MM.1S (cell line): ENCODE results near the gene CHDH.

Source experiments
- EZH2 ChIP-seq: fragments of 300-600 bp; sonication (generic); optimal IDR thresholded peaks from 2 replicates; pipeline ENCODE3; 2017; ENCODE audit warnings: low read depth, mild to moderate bottlenecking, antibody characterized with exemption, low read length, mixed read lengths
- EZH2phosphoT487 ChIP-seq: fragments of 300-600 bp; sonication (generic); IDR thresholded peaks from 2 replicates; pipeline ENCODE4 v1.6.1; 2018; ENCODE audit warnings: antibody characterized with exemption, low read length
- TF ChIP-seq, protein P1 (sequence below): fragments of 300-600 bp; sonication (generic); IDR thresholded peaks from 2 replicates; pipeline ENCODE4 v1.5.1; 2016; ENCODE audit warnings: antibody characterized with exemption, low read length, mixed read lengths

DNA sequence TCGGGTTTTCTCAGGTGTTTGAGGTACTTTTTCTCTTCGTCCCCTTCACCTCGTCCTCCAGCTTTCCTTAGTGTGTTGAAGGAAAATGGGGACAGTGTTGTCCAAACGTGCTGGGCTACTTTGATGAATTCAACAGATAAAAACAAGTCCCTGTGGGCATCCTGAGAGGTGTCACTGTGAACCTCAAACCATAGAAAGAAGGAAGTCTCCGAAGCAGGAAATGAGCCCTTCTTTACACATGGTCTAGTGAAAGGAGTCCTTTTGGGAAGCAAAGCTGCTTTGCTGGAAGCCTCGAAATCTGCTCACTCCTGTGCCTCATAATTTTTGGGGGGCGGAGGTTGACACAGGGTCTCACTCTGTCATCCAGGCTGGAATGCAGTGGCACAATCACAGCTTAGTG is 10.7 kb upstream of the CHDH start:
- TF ChIP-seq EZH2 (no peak), EZH2phosphoT487 (no peak)
- TF ChIP-seq, protein P1, sequence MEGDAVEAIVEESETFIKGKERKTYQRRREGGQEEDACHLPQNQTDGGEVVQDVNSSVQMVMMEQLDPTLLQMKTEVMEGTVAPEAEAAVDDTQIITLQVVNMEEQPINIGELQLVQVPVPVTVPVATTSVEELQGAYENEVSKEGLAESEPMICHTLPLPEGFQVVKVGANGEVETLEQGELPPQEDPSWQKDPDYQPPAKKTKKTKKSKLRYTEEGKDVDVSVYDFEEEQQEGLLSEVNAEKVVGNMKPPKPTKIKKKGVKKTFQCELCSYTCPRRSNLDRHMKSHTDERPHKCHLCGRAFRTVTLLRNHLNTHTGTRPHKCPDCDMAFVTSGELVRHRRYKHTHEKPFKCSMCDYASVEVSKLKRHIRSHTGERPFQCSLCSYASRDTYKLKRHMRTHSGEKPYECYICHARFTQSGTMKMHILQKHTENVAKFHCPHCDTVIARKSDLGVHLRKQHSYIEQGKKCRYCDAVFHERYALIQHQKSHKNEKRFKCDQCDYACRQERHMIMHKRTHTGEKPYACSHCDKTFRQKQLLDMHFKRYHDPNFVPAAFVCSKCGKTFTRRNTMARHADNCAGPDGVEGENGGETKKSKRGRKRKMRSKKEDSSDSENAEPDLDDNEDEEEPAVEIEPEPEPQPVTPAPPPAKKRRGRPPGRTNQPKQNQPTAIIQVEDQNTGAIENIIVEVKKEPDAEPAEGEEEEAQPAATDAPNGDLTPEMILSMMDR, result no peak
